BLaER1 (cell line): ENCODE results near the gene CELF4.

Source experiments
- H3K27ac ChIP-seq: shearing (Covaris generic); formaldehyde crosslinking; 2 replicates; pipeline ENCODE4 v1.8.1; 2022
- H3K27me3 ChIP-seq: shearing (Covaris generic); formaldehyde crosslinking; 2 replicates; pipeline ENCODE4 v1.8.1; 2022
- H3K36me3 ChIP-seq: shearing (Covaris generic); formaldehyde crosslinking; 2 replicates; pipeline ENCODE4 v1.8.1; 2022
- H3K4me1 ChIP-seq: shearing (Covaris generic); formaldehyde crosslinking; 2 replicates; pipeline ENCODE4 v1.8.1; 2022
- H3K4me2 ChIP-seq: shearing (Covaris generic); formaldehyde crosslinking; 2 replicates; pipeline ENCODE4 v1.8.1; 2022
- H3K4me3 ChIP-seq: shearing (Covaris generic); formaldehyde crosslinking; 2 replicates; pipeline ENCODE4 v1.8.1; 2022
- H3K9ac ChIP-seq: shearing (Covaris generic); formaldehyde crosslinking; 2 replicates; pipeline ENCODE4 v1.8.1; 2022
- H3K9me3 ChIP-seq: shearing (Covaris generic); formaldehyde crosslinking; 2 replicates; pipeline ENCODE4 v1.8.1; 2022
- H4K20me1 ChIP-seq: shearing (Covaris generic); formaldehyde crosslinking; 2 replicates; pipeline ENCODE4 v1.8.1; 2022
- Cebpa-rat ChIP-seq: shearing (Covaris generic); IDR thresholded peaks from 2 replicates; pipeline ENCODE4 v1.8.1; 2022

CELF4 gene

DNA sequence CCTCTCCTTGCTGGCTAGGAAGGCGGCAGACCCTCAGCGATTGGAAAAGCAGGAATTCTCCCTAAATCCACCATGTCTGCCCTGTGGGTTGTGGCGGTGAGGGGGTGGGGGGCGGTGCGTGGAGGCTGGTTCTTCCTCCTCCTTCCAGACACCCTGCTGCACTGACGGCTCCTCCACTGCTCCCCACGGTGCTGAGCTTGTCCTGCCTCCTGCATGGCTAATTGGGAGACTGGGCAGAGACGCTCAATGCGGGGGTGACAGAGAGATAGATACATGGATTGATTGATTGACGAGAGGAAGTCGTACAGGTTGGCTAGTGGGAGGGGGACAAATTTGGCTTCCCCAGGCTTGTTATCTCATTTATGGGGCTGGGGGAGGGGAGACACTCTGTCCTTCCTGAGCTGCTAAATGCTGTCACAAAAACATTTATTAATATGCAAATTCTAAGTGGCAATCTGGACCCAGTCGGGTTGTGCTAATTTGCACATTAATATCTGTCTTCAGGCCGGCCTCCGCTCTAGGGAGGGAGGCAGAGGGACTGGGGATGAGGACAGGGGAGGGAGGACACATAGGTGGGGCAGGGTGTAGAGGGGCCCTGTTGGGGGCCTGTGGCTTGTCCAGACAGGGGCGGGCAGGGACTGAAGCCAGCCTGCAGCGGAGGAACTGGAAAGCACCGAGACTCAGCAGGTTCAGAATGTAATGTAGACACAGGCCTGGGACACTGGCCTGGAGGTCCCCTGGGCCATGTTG, 181.6 kb downstream of the CELF4 start:
- Histone ChIP-seq H4K20me1 (no peaks in the 10 kb centered on the region), H3K9me3 (peaks cover 4% of the 10 kb centered on the region; the same call in 1 of the 2 replicates), H3K4me3 (no peak overlapping the region), H3K36me3 (no peaks in the 10 kb centered on the region), H3K4me2 (0 out of 2 replicates have a peak overlapping the region, but pooled peaks have one; percentile 9), H3K27me3 (no peaks in the 10 kb centered on the region), H3K9ac (no peak overlapping the region), H3K27ac (no peak overlapping the region), H3K4me1 (peaks cover 8% of the 10 kb centered on the region)
- TF ChIP-seq Cebpa-rat = no peak

DNA sequence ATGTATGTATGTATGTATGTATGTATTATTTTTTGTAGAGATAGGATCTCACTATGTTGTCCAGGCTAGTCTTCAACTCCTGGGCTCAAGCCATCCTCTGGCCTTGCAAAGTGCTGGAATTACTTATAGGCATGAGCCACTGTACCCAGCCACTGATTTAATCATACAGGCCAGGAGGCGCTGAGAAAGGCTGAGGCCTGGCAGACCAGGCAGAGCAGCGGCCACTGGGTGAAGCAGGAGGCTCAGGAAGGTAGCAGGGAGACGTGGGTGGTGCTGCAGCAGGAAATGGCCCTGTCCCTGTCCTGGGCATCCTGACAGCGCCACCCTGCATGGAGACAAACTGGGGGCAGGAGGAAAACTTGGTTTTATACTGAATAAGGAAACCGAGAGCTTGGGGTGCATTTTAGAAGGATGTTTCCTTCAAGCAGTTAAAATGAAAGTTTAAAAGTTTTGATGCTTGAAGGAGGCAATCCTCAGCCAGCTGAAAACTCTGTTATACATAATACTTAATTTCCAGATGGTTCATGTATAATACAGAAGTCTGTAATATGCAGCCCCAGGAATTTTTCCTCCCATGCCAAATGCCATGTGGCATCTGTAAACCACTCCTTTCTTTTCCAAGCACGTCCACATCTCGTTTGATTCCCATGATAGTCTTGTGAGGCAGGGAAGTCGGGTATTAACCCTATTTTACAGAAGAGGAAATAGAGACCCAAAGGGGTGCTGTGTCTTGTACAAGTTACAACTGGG, 182.4 kb downstream of the CELF4 start:
- no peaks in the 10 kb centered on the region for H4K20me1 ChIP-seq
- H3K9me3 ChIP-seq = no peaks in the 10 kb centered on the region
- no peak overlapping the region for H3K27ac ChIP-seq
- no peak overlapping the region for H3K4me3 ChIP-seq
- no peak overlapping the region for H3K9ac ChIP-seq
- no peaks in the 10 kb centered on the region for H3K36me3 ChIP-seq
- no peak for TF ChIP-seq Cebpa-rat
- peaks cover 8% of the 10 kb centered on the region for H3K4me1 ChIP-seq
- no peak overlapping the region for H3K4me2 ChIP-seq
- H3K27me3 ChIP-seq = no peaks in the 10 kb centered on the region

- peaks cover 8% of the 10 kb centered on the region for H3K4me1 ChIP-seq
- H3K27ac ChIP-seq = no peak overlapping the region
- no peak overlapping the region for H3K4me2 ChIP-seq
- H3K9me3 ChIP-seq = no peaks in the 10 kb centered on the region
- no peaks in the 10 kb centered on the region for H3K36me3 ChIP-seq
- no peak overlapping the region for H3K4me3 ChIP-seq
- no peak overlapping the region for H3K9ac ChIP-seq
- no peaks in the 10 kb centered on the region for H4K20me1 ChIP-seq
- no peaks in the 10 kb centered on the region for H3K27me3 ChIP-seq
- TF ChIP-seq Cebpa-rat = no peak
These were observed 184.0 kb downstream of the CELF4 start for GRCh38 chr18:37381554-37381953.

DNA sequence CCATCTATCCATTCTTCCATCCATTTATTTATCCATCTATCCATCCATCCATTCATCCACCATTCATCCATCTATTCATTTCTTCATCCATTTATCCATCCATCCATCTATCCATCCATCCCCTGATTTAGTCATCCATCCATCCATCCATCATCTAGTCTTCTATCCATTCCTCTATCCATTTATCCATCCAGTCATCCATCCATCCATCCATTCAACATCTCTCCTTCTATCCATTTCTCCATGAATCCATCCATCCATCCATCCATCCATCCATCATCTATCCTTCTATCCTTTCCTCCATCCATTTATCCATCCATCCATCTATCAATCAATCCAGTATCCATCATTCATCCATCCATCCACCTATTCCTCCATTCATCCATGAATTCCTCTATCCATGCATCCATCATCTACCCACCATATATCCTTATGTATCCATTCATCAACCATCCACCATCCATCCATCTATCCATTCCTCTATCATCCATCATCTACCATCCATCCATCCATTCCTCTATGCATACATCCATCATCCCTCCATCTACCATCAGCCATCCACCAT, 185.0 kb downstream of the CELF4 start:
- Histone ChIP-seq H3K9me3 (no peaks in the 10 kb centered on the region), H3K27ac (no peak overlapping the region), H3K36me3 (no peaks in the 10 kb centered on the region), H3K9ac (no peak overlapping the region), H4K20me1 (no peaks in the 10 kb centered on the region), H3K4me2 (no peak overlapping the region), H3K4me1 (peaks cover 8% of the 10 kb centered on the region), H3K27me3 (no peaks in the 10 kb centered on the region), H3K4me3 (no peak overlapping the region)
- no peak for TF ChIP-seq Cebpa-rat

DNA sequence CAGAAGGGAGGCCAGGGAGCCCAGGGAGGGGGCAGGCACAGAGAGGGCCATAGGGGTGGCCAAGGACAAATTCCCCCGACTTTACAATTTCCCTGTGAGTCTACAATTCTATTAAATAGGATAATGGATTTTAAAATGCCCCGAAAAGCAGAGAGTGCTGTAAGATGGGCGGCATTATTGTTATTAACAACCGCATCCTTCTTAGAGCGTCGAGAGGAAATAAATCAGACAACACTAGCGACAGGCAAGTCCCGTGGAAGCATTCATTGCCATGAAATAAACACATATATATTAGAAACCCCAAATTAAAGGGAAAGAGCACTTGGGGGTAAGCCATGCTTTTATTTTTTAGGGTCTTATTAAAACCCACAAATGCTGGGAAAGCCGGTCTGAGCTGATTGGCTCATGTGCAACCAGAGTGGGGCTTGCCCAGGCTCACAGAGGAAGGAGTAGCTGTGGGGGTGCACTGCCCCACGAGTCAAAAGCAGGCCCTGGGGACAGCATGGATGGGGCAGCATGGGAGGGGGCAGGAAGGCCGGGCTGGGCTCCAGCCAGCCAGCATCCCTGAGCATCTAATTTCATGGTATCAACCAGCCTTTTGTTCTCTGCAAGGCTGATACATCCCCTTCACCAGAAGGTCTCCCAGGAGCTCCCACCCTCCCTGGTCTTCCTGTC, 187.1 kb downstream of the CELF4 start:
- no peaks in the 10 kb centered on the region for H3K4me1 ChIP-seq
- TF ChIP-seq Cebpa-rat = no peak
- no peak overlapping the region for H3K4me3 ChIP-seq
- no peaks in the 10 kb centered on the region for H3K27me3 ChIP-seq
- H3K9ac ChIP-seq = no peak overlapping the region
- H3K36me3 ChIP-seq = no peaks in the 10 kb centered on the region
- no peaks in the 10 kb centered on the region for H3K9me3 ChIP-seq
- no peak overlapping the region for H3K4me2 ChIP-seq
- H4K20me1 ChIP-seq = no peaks in the 10 kb centered on the region
- no peak overlapping the region for H3K27ac ChIP-seq

- no peaks in the 10 kb centered on the region for H3K36me3 ChIP-seq
These were observed 190.4 kb downstream of the CELF4 start for GRCh38 chr18:37375181-37375580.

DNA sequence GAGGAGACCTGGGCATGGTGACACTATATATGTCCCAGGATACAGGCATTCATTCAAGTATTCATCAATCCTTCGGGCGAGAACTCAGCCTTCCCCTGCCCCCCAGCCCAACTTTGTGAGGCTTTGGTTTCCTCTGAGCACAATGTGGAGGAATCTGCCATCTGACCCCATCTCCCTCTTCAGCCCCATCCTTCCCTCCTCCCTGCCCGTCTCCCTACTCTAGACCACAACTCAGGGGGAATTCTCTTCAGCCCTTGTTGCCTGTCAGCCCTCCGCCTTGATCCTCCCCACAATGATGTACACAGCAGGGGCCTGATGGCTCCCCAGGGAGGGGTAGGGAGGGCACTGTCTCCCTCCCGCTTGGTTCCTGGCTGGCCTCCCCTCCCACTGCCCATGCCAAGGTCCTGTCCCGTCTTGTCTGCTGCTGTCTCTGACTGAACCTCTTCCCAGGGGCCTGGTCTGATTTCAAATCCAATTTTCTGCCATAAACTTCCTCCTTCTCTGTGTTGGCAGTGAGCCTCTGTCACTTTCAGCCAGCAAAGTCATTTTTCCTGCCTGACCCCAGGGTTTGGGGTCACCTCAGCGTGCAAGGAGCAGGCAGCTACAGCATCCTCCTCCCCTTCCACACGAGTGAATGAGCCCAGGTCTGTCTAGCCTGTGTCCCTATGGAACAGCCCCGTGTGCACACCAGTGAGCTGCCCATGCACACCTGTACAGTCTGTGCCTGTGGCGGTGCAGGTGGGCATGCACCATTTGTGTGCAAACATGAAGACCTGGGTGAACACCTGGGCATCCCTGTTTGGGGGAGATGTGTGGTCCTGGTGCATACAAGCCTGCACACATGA, 197.3 kb downstream of the CELF4 start:
- peak overlapping the region; percentile 74 for H3K4me2 ChIP-seq
- no peak overlapping the region for H3K27ac ChIP-seq
- no peaks in the 10 kb centered on the region for H3K36me3 ChIP-seq
- H4K20me1 ChIP-seq = no peaks in the 10 kb centered on the region
- no peak overlapping the region for H3K4me3 ChIP-seq
- H3K4me1 ChIP-seq = peaks cover 45% of the 10 kb centered on the region
- H3K27me3 ChIP-seq = 0 out of 2 replicates have a peak, but pooled peaks cover 6% of the 10 kb centered on the region
- no peak for TF ChIP-seq Cebpa-rat
- H3K9me3 ChIP-seq = no peaks in the 10 kb centered on the region
- H3K9ac ChIP-seq = peak overlapping the region; percentile 7; the same call in 1 of the 2 replicates

More at GRCh38 chr18:37375181-37375580, 190.4 kb downstream of the CELF4 start:
- H3K9me3 ChIP-seq = no peaks in the 10 kb centered on the region
- TF ChIP-seq Cebpa-rat = no peak
- no peak overlapping the region for H3K9ac ChIP-seq
- no peaks in the 10 kb centered on the region for H4K20me1 ChIP-seq
- no peak overlapping the region for H3K27ac ChIP-seq
- H3K4me1 ChIP-seq = no peaks in the 10 kb centered on the region; the same call in 1 of the 2 replicates
- no peak overlapping the region for H3K4me2 ChIP-seq
- H3K4me3 ChIP-seq = no peak overlapping the region
- no peaks in the 10 kb centered on the region for H3K27me3 ChIP-seq

DNA sequence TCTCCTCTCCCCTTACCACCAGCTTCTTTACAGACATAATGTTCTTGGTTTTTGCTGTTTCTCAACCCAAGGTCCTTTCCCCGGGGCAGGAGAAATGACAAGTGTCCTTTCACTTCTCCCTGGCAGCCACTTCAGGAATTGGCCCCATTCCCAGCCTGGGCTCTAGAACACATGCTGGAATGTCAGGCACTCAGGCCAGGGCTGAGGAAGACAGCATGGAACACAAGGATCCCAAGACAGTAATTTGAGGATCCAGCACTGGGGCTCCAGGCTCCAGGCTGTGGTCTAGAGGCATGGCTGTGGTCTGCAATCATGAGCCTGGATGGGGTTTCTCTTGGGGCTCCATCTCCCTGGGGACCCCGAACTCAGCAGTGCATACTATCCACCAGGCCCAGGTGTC, 201.4 kb downstream of the CELF4 start:
- H3K4me2 ChIP-seq = peak overlapping the region; percentile 77

More for the DNA sequence above, 201.4 kb downstream of the CELF4 start:
- no peaks in the 10 kb centered on the region for H4K20me1 ChIP-seq
- H3K36me3 ChIP-seq = no peaks in the 10 kb centered on the region
- H3K27me3 ChIP-seq = peaks cover 24% of the 10 kb centered on the region; the same call in 1 of the 2 replicates
- no peaks in the 10 kb centered on the region for H3K9me3 ChIP-seq
- H3K27ac ChIP-seq = no peak overlapping the region
- H3K4me1 ChIP-seq = peaks cover 70% of the 10 kb centered on the region
- no peak overlapping the region for H3K4me3 ChIP-seq
- TF ChIP-seq Cebpa-rat = no peak
- no peak overlapping the region for H3K9ac ChIP-seq
